HEK293T (cell line): ENCODE data around the gene FBXO10.

ENCODE experiments used
- ARNT ChIP-seq: fragments of 450-650 bp; IDR thresholded peaks from 2 replicates; pipeline ENCODE4 v1.6.1; 2017; ENCODE audit warnings: mild to moderate bottlenecking
- FOXA1 ChIP-seq: fragments of 450-650 bp; IDR thresholded peaks from 2 replicates; pipeline ENCODE4 v1.6.1; 2016; ENCODE audit warnings: mild to moderate bottlenecking
- FOXK2 ChIP-seq: fragments of 450-650 bp; IDR thresholded peaks from 2 replicates; pipeline ENCODE4 v1.6.1; 2016; ENCODE audit warnings: mild to moderate bottlenecking

GRCh38 chr9:37617161-37617560 lies 41.0 kb upstream of the FBXO10 start:
- no peak for TF ChIP-seq ARNT
- TF ChIP-seq FOXK2 = no peak
- no peak for TF ChIP-seq FOXA1
